Myocyte (in vitro differentiated cells): ENCODE data around the gene DEGS2. TPM values are rescaled to one million over a fixed set of nuclear protein-coding genes. Genes with fewer than 3 reads are reported as not detected.
"Not testable (repeated sequence)": the region's sequence is repeated elsewhere in the genome, so short reads cannot be mapped to it uniquely, and the experiment has no call there.

ENCODE experiments used
- DNase-seq: peaks from one replicate; pipeline ENCODE4 v3.0.0-alpha.2; 2012; ENCODE audit warnings: low read depth
- total RNA-seq: library from RNA; depleted of rRNA; stranded (reverse); fragments of >200 nt; gene quantifications from 2 replicates; pipeline ENCODE4 v1.2.3, GENCODE V29; 2014

DEGS2 gene
- total RNA-seq, 1 donor from 2014 or later, result 0.11 TPM

GRCh38 chr14:100180671-100181070 is 21.2 kb upstream of the DEGS2 start:
- DNase-seq, result not testable (repeated sequence)

- no peak for DNase-seq
These were observed 19.2 kb upstream of the DEGS2 start for GRCh38 chr14:100178691-100179090.

GRCh38 chr14:100176811-100177327 is 17.4 kb upstream of the DEGS2 start:
- DNase-seq, result no peak

- DNase-seq, result no peak
These were observed 13.9 kb upstream of the DEGS2 start for GRCh38 chr14:100173353-100173752.

- DNase-seq, result no peak
These were observed 13.4 kb upstream of the DEGS2 start for GRCh38 chr14:100172811-100173210.

- no peak for DNase-seq
These were observed 11.4 kb upstream of the DEGS2 start for GRCh38 chr14:100170880-100171279.

GRCh38 chr14:100168506-100168905 is 9.1 kb upstream of the DEGS2 start:
- no peak for DNase-seq

GRCh38 chr14:100165831-100166440 is 6.5 kb upstream of the DEGS2 start:
- DNase-seq, result no peak

GRCh38 chr14:100165376-100165775 is 5.9 kb upstream of the DEGS2 start:
- DNase-seq, result no peak

- no peak for DNase-seq
These were observed 1.1 kb upstream of the DEGS2 start for GRCh38 chr14:100160534-100160916.

GRCh38 chr14:100159865-100160533 is 554 bp upstream of the DEGS2 start:
- no peak for DNase-seq

GRCh38 chr14:100158566-100159093 is 815 bp downstream of the DEGS2 start:
- DNase-seq, result no peak

GRCh38 chr14:100157548-100158232 is 1.8 kb downstream of the DEGS2 start:
- DNase-seq, result not testable (repeated sequence)

- no peak for DNase-seq
These were observed 2.7 kb downstream of the DEGS2 start for GRCh38 chr14:100156776-100157175.

GRCh38 chr14:100155756-100156616 is 3.5 kb downstream of the DEGS2 start:
- no peak for DNase-seq

GRCh38 chr14:100155049-100155621 is 4.3 kb downstream of the DEGS2 start:
- no peak for DNase-seq

- no peak for DNase-seq
These were observed 5.9 kb downstream of the DEGS2 start for GRCh38 chr14:100153560-100153959.

GRCh38 chr14:100152091-100152490 is 7.4 kb downstream of the DEGS2 start:
- DNase-seq, result no peak

- no peak for DNase-seq
These were observed 8.4 kb downstream of the DEGS2 start for GRCh38 chr14:100150932-100151587.
